Posterior vena cava (tissue), 2 donors: Measurements from ENCODE around the gene THBS1. TPM values are rescaled to one million over a fixed set of nuclear protein-coding genes. Genes with fewer than 3 reads are reported as not detected.
A peak's percentile ranks its signal among the peaks of the same experiment; 100 is the strongest.

Experiments
- DNase-seq: peaks from one replicate; pipeline ENCODE4 v3.0.0-alpha.2; 2020; ENCODE audit warnings: low spot score
- intact Hi-C, 2 donors: fragments of 100-400 bp; cut with DNase I; formaldehyde crosslinking; loops; one replicate each; pipeline versions ENCODE4 v1.14.1 to v1.14.2; 2022 to 2023
- total RNA-seq, 2 donors: library from RNA; stranded (reverse); fragmentation: NEBNext Ultra II Directional; extraction: Animal tissue kit (Norgen Biotek cat#: 25700); gene quantifications; one replicate each; pipeline ENCODE4 v1.2.1, GENCODE V29; 2021
- donor health status: DM: yes; HTN: yes; CAD: no.
- donor health status: DM: yes; HTN: yes; CAD: no.

Gene THBS1
- total RNA-seq, 2 donors from 2014 or later = 585 to 1,947 TPM

DNA sequence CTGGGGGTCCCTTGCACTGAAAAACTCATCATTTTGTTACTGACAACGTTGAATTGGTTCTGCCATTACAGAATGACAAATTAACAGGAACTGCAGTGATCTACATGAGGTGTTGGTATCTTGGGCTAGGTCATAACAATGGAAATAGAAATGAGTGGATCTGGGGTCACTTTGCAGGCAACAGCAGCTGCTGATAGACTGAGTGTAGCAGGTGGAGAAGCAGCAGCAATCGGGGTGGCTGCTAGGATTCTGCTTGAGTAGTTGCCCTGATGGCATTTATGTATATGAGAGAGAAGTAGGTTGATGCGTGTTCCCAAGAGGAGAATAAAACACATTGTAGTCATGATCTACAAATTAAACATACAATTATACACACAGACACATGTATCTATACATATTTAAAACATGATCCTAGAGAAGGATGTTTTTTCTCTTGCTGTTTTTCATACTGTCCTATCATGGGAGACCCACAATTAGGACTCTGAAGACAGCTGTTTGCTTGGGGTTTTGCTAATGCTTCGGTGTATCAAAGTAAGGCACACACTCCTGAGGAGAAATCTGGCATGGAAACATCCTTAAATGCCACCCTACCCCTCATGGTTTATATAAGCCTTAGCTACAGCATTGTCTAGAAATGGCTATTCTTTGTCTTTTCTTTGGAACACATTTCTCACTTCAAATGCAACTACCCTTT is 15.8 kb upstream of the THBS1 start:
- intact Hi-C loops = no loop called here
- no peak for DNase-seq

- DNase-seq = no peak
- intact Hi-C loops = no loop called here
Measured at GRCh38 chr15:39565851-39566250, 15.0 kb upstream of the THBS1 start.

- intact Hi-C loops = loop anchor here (10.0 kb wide), 3 partner anchors 58 to 218 kb away; no protein-coding TSS in a partner anchor
- no peak for DNase-seq
Measured at GRCh38 chr15:39573287-39573686, 7.6 kb upstream of the THBS1 start.

- DNase-seq = no peak
- intact Hi-C loops = loop anchor here (10.0 kb wide), 3 partner anchors 59 to 219 kb away; no protein-coding TSS in a partner anchor
Measured at GRCh38 chr15:39573844-39574243, 7.0 kb upstream of the THBS1 start.

DNA sequence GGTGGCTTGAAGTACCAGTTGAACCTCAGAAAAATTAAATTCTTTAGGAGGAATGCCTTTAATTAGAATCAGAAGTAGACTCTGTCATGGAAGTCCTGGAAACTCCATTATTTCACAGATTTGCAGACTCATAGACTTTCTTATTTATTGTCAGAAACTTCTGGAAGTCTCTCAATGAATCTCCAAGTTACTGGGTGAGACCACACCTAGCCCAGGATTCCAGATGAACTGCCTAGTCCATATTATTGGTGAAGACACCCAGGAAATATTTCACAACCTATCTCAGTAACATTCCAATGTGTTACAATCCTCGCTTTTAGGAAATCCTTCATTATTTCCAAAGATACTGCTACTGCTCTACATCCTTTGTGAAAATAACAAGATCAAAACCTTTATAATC is 6.5 kb upstream of the THBS1 start:
- no peak for DNase-seq
- intact Hi-C loops = loop anchor here (10.0 kb wide), 3 partner anchors 60 to 220 kb away; no protein-coding TSS in a partner anchor

DNA sequence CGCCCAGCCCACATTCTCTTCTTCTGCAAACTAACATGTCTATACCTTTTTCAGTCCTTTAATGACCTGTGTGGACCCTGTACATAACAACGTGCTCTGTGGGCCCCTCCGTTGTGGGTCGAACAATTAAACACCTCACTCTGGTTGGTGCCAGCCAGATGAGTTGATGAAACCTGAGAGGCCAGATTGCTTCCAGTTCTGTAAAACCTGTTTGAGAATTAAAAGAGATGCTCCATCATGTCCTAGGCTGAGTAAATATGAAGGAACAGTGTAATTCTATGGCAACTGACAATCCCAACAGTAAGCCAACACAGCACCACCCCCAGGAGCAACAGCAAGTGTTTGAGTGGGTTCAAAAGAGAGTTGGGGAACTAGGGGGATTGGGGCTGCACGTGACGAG is 5.7 kb upstream of the THBS1 start:
- intact Hi-C loops = loop anchor here (5.0 to 10.0 kb wide), 5 partner anchors 60 to 403 kb away; no protein-coding TSS in a partner anchor
- DNase-seq = no peak

DNA sequence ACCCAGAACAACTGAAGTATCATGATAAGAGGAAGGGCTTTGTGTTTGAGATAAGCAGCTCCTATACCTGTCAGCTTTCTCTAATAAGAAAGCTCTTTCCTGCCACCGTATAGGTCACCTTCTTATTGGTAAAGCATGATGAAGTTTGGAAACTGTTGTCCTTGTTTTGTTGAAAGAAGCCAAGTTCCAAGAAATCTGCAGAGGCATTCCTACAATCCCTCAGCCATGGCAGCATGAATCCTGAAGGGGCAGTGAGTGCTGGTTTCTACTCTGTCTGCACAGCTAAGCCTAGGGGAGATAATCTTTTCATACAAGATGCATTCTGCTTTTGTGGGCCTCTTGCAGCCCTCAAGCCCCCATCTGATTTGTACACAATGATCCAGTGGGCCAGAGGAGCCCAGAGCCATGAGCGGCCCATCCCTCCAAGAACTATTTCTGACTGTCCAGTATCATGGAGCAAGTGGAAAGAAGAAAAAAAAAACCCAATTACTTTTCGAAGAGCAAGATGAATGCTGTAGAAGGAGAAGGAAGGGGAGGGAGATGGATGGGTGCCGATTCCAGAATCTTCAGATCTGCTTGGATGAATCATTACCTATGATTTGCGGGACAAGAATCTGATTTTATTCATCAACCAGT is 1.9 kb upstream of the THBS1 start:
- intact Hi-C loops = loop anchor here (5.0 to 10.0 kb wide), 5 partner anchors 64 to 407 kb away; no protein-coding TSS in a partner anchor
- no peak for DNase-seq

- intact Hi-C loops = loop anchor here (2.0 to 10.0 kb wide), 7 partner anchors 65 to 765 kb away; no protein-coding TSS in a partner anchor
- peak; percentile 90 for DNase-seq
Measured at GRCh38 chr15:39579487-39580116, 1.3 kb upstream of the THBS1 start.

GRCh38 chr15:39580117-39580484 is 778 bp upstream of the THBS1 start:
- DNase-seq = peak; percentile 98
- intact Hi-C loops = loop anchor here (2.0 to 10.0 kb wide), 3 partner anchors 408 to 765 kb away; no protein-coding TSS in a partner anchor

DNA sequence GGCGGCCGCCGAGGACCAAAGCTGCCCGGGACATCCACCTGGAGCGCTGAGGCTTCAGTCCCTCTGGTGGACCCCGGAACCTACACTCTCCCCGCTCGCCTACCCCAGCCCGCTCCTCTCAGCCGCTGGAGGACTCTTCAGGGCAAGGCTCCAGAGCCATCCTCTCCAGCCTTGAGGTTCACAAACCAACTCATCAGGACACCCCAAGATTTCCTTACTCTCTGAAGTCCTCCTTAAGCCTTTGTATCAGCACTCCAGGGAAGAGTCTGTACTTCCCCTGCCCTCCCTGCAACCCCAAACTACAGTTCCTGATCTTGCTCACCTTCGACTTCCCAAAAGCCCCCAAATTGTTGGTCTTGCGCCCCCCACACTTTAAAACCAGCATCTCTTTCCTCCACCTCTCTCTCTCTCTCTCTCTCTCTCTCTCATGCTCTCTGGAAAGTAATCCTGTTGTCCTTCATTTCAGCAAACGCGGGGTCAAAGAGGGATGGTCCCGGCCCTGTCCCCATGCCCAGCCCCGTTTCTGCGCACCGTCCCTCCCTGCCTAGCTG is 438 bp downstream of the THBS1 start:
- no peak for DNase-seq
- intact Hi-C loops = loop anchor here (2.0 to 10.0 kb wide), 3 partner anchors 409 to 767 kb away; no protein-coding TSS in a partner anchor

DNA sequence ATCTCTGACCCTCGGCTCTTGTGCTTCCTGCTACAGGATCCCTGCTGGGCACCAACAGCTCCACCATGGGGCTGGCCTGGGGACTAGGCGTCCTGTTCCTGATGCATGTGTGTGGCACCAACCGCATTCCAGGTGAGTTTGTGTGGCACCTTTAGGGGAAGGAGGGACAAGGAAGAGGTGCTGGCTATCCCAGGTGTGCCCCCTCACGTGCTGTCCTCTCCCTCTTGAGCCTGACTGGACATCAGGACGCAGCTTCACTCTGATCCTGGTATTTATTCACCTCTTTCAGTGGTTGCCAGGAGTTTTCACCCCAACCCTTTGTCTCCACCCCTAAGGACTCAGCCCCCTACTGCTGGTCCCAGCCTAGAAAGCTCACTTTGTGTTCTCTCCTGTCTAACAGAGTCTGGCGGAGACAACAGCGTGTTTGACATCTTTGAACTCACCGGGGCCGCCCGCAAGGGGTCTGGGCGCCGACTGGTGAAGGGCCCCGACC is 960 bp downstream of the THBS1 start:
- intact Hi-C loops = loop anchor here (2.0 to 10.0 kb wide), 3 partner anchors 410 to 767 kb away; no protein-coding TSS in a partner anchor
- peak; percentile 90 for DNase-seq

- peak; percentile 89 for DNase-seq
- intact Hi-C loops = loop anchor here (5.0 to 10.0 kb wide), 2 partner anchors 410 to 768 kb away; no protein-coding TSS in a partner anchor
Measured at GRCh38 chr15:39582286-39582976, 1.6 kb downstream of the THBS1 start.

GRCh38 chr15:39582977-39583595 is 2.2 kb downstream of the THBS1 start:
- intact Hi-C loops = loop anchor here (5.0 to 10.0 kb wide), 2 partner anchors 411 to 768 kb away; no protein-coding TSS in a partner anchor
- no peak for DNase-seq

GRCh38 chr15:39583596-39584265 is 2.9 kb downstream of the THBS1 start:
- intact Hi-C loops = loop anchor here (5.0 to 10.0 kb wide), 2 partner anchors 411 to 769 kb away; no protein-coding TSS in a partner anchor
- peak; percentile 86 for DNase-seq

DNA sequence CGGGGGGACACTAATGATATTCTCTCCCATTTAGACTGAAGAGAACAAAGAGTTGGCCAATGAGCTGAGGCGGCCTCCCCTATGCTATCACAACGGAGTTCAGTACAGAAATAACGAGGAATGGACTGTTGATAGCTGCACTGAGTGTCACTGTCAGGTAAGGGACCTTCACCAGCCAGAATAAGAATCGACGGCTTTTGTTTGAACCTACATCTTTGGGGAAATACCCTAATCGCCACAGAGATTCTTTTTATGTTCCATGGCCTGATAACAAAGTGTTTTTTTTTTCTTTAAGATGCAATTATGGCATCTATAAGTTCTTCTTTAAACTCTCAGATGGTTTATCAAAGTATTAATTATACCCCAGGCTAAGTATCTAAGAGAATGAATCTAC is 3.4 kb downstream of the THBS1 start:
- intact Hi-C loops = loop anchor here (5.0 to 10.0 kb wide), 2 partner anchors 412 to 769 kb away; no protein-coding TSS in a partner anchor
- DNase-seq = no peak

GRCh38 chr15:39584662-39585388 is 3.9 kb downstream of the THBS1 start:
- intact Hi-C loops = loop anchor here (5.0 to 10.0 kb wide), 3 partner anchors 413 to 948 kb away; no protein-coding TSS in a partner anchor
- no peak for DNase-seq

DNA sequence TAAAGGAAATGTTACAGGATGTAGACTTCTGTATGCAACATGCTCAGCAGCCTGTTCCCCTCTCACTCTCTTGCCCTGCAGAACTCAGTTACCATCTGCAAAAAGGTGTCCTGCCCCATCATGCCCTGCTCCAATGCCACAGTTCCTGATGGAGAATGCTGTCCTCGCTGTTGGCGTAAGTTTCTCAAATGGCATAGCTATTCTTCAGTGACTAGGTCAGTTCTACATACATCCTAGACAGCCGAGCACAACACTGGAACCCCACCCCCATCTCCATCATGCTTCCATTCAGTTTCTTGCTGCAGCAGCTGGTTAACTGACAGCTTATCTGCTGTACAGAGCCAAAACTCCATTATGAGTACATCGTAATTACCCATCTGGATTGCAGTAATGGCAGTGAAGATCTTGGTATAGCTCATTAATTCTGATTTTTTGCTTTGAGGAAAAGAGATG is 4.5 kb downstream of the THBS1 start:
- peak; percentile 67 for DNase-seq
- intact Hi-C loops = loop anchor here in 1 of 2 donors (5.0 to 10.0 kb wide), 2 partner anchors 771 to 948 kb away; no protein-coding TSS in a partner anchor
